Measurements from ENCODE around the gene RCSD1. TPM values are rescaled to one million over a fixed set of nuclear protein-coding genes. Genes with fewer than 3 reads are reported as not detected.

The RCSD1 gene
- total and polyA plus RNA-seq, 2 of the 4 experiments (the other 2 are of a cell fraction) = 0.03 TPM; not detected in 1

DNA sequence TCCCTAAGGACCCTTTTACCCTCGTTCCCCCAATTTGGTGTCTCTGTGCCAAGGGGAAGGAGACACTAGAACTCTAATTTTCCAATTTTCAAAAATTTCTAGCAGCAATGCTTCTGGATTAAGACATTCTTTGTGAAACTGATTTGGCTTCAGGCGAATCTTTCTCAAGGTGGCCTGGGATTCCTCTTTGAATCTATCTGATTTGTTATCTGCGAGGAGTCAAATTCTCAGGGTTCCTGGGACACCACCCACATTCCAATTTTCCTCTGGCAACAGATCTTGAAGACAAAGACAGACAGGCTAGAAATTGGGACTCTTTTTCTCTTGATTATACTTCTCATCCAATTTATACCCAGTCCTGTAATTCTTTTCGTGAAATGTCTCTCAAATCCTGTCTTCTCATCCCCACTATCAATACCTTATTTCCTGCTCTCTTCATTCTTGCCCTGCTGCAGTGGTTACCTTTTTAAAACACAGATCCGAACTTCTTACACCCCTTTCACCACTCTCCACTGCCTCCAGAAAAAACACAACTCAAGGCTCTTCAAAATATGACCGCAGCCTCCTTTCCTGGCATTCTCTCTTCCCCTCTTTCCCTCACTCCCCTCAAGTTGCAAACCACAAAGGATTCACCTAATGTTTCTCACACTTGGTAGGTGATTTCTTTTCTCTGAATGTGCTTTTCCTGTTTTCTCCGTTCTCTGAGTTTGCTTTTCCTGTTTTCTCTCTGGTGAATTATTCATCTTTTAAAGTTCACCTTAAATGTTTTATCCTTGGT lies 89.1 kb downstream of the RCSD1 start:
- WGBS, 2 experiments (ENCODE audit: extremely low coverage in 2 of 2, insufficient read length in 1 of 2) = 83% methylated on average over 3 of the region's 7 CpGs; no CpG with 5 or more reads in 1 of the 2 experiments
- POLR2A ChIA-PET (ENCODE audit: unreplicated experiment) = no interaction called here
- no peak for ATAC-seq (ENCODE audit: low read depth)
- TF ChIP-seq MXI1 (IDR thresholded peaks at IDR 0.05; ENCODE audit: borderline replicate concordance, low read depth, low read length) (no peak), BHLHE40 (IDR thresholded peaks at IDR 0.05; ENCODE audit: low read depth, low read length) (no peak), RAD21 (IDR thresholded peaks at IDR 0.05; ENCODE audit: low read length) (no peak), RFX5 (IDR thresholded peaks at IDR 0.05; ENCODE audit: low read depth, low read length) (no peak), MAFK (IDR thresholded peaks at IDR 0.05; ENCODE audit: low read depth, low read length) (no peak), SMC3 (IDR thresholded peaks at IDR 0.05; ENCODE audit: low read depth, low read length) (no peak), CEBPB (IDR thresholded peaks at IDR 0.05; ENCODE audit: low read depth, low read length) (no peak), POLR2A (IDR thresholded peaks at IDR 0.05; ENCODE audit: low read depth, low read length) (no peak), CHD1 (IDR thresholded peaks at IDR 0.05; ENCODE audit: low read depth, low read length) (no peak), FOS (IDR thresholded peaks at IDR 0.05; ENCODE audit: low read depth, low read length) (no peak), NFE2L2 (IDR thresholded peaks at IDR 0.05; ENCODE audit: low read depth, low read length) (no peak), USF2 (IDR thresholded peaks at IDR 0.05; ENCODE audit: low read depth, low read length) (no peak)
- TF ChIP-seq, protein P1, sequence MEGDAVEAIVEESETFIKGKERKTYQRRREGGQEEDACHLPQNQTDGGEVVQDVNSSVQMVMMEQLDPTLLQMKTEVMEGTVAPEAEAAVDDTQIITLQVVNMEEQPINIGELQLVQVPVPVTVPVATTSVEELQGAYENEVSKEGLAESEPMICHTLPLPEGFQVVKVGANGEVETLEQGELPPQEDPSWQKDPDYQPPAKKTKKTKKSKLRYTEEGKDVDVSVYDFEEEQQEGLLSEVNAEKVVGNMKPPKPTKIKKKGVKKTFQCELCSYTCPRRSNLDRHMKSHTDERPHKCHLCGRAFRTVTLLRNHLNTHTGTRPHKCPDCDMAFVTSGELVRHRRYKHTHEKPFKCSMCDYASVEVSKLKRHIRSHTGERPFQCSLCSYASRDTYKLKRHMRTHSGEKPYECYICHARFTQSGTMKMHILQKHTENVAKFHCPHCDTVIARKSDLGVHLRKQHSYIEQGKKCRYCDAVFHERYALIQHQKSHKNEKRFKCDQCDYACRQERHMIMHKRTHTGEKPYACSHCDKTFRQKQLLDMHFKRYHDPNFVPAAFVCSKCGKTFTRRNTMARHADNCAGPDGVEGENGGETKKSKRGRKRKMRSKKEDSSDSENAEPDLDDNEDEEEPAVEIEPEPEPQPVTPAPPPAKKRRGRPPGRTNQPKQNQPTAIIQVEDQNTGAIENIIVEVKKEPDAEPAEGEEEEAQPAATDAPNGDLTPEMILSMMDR (conservative IDR thresholded peaks at IDR 0.05; ENCODE audit: low read depth, low read length) = no peak
- TF ChIP-seq, protein P2, sequence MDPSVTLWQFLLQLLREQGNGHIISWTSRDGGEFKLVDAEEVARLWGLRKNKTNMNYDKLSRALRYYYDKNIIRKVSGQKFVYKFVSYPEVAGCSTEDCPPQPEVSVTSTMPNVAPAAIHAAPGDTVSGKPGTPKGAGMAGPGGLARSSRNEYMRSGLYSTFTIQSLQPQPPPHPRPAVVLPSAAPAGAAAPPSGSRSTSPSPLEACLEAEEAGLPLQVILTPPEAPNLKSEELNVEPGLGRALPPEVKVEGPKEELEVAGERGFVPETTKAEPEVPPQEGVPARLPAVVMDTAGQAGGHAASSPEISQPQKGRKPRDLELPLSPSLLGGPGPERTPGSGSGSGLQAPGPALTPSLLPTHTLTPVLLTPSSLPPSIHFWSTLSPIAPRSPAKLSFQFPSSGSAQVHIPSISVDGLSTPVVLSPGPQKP (IDR thresholded peaks at IDR 0.05; ENCODE audit: borderline replicate concordance, low read depth, low read length) = no peak

More for the DNA sequence above, 89.1 kb downstream of the RCSD1 start:
- H2AK9ac ChIP-seq (replicated peaks; ENCODE audit: low read depth, low read length, poor library complexity) = no peak overlapping the region
- intact Hi-C loops (cut with micrococcal nuclease) = loop anchor here (5.0 kb wide), 1 partner anchor 458 kb away; the partner anchor contains the start of gene TIPRL
- no peaks in the 10 kb centered on the region; the same call in 1 of the 2 replicates for H3K36me3 ChIP-seq (ENCODE audit: control insufficient read depth, insufficient read depth, low read length)
- no peak for DNase-seq
- H3K9me3 ChIP-seq (ENCODE audit: control insufficient read depth, insufficient read depth, low read length) = no peaks in the 10 kb centered on the region
- BruUV-seq (replicated peaks) = no TSS peak
- no peak overlapping the region for H3K18ac ChIP-seq (ENCODE audit: low read depth, low read length)
- H4K5ac ChIP-seq (ENCODE audit: low read depth, low read length) = no peak overlapping the region
- 0 out of 2 replicates have a peak overlapping the region, but pooled peaks have one; percentile 30 for H2BK20ac ChIP-seq (ENCODE audit: low read depth, low read length)
- H3K4me3 ChIP-seq (ENCODE audit: insufficient read depth, low read depth, low read length) = no peak overlapping the region
- H3K56ac ChIP-seq (ENCODE audit: extremely low read depth, insufficient read depth, low read length) = no peak overlapping the region
- H3K9ac ChIP-seq (ENCODE audit: low read depth, low read length) = no peak overlapping the region
- H3K4me2 ChIP-seq (ENCODE audit: low read depth, low read length) = no peak overlapping the region
- H2BK5ac ChIP-seq (ENCODE audit: low read depth, low read length, poor library complexity, severe bottlenecking) = no peak overlapping the region
- CTCF ChIA-PET = interaction anchor here (1.1 to 1.4 kb wide), 2 partner anchors 78 to 363 kb away, joined by 3 read pairs; no protein-coding TSS in a partner anchor
- H4K91ac ChIP-seq (ENCODE audit: insufficient read depth, low read depth, low read length) = peak overlapping the region; percentile 12; the same call in 1 of the 2 replicates
- no peak overlapping the region for H3K23ac ChIP-seq (ENCODE audit: low read depth, low read length)
- dilution Hi-C loops (cut with HindIII; ENCODE audit: low sequenced_read_pairs, unreplicated experiment) = no loop called here
- H3K4ac ChIP-seq (ENCODE audit: low read depth, low read length) = no peak overlapping the region
- no peak overlapping the region for H2AK5ac ChIP-seq (ENCODE audit: low read depth, low read length)
- peak overlapping the region; percentile 33; the same call in 2 of the 3 replicates for H2BK15ac ChIP-seq (ENCODE audit: low read depth, low read length)
- H3K4me1 ChIP-seq (ENCODE audit: control insufficient read depth, insufficient read depth, low read length) = peaks cover 5% of the 10 kb centered on the region
- no peak overlapping the region for H3K27ac ChIP-seq (ENCODE audit: insufficient read depth, low read length)
- H4K8ac ChIP-seq (ENCODE audit: low read depth in 2 of 2, low read length in 2 of 2) = no peak overlapping the region
- in situ Hi-C loops (cut with MboI; ENCODE audit: low sequenced_read_pairs) = loop anchor here (10.0 kb wide), 1 partner anchor 366 kb away; no protein-coding TSS in a partner anchor
- H3K27me3 ChIP-seq (ENCODE audit: control insufficient read depth, insufficient read depth, low read length) = no peaks in the 10 kb centered on the region
- H2AFZ ChIP-seq (replicated peaks; ENCODE audit: low read length, poor library complexity) = no peak overlapping the region
- peak overlapping the region; percentile 24; the same call in 1 of the 2 replicates for H2BK120ac ChIP-seq (ENCODE audit: low read depth, low read length)
- peaks cover 3 to 18% of the 10 kb centered on the region in 2 experiments; a peak in 2 of 4 replicates for H3K79me1 ChIP-seq (ENCODE audit: low read depth in 1 of 2, low read length in 2 of 2)
- peaks cover 17% of the 10 kb centered on the region for H4K20me1 ChIP-seq (ENCODE audit: insufficient read depth, low read length)
- H3K14ac ChIP-seq (replicated peaks; ENCODE audit: low read depth, low read length) = no peak overlapping the region
- peaks cover 7% of the 10 kb centered on the region for H3K9me1 ChIP-seq (ENCODE audit: insufficient read depth, low read length)

Data from IMR-90 (cell line).